GM12891 (cell line): ENCODE results near the gene HIP1.

Experiments
- SPI1 ChIP-seq: IDR thresholded peaks from 2 replicates; pipeline ENCODE4 v1.6.1; 2011; ENCODE audit warnings: low read depth, low read length, control low read depth
- TAF1 ChIP-seq: IDR thresholded peaks from 2 replicates; pipeline ENCODE4 v1.6.1; 2011; ENCODE audit warnings: low read depth, low read length, control low read depth

DNA sequence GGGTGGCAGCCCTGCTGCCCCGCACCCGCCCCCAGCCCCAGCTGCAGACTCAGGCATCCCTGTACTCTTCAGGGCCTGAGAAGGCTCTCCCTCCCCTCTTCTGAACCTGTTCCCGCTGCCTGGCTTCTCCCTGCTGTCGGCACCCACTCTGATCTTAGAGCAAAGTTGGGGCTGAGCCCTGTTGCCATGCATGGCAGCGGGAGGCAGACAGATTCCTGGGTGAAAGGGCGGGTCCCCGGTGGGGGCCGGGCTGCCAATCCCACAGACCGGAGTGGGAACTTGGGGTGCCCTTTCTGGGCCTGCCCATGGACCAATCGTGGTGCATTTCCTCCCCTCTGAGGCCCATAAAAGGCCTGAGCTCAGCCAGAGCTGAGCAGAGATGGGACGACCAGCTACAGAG is 165.9 kb downstream of the HIP1 start:
- no peak for TF ChIP-seq TAF1
- TF ChIP-seq SPI1, result no peak
